HG03575 (cell line): ENCODE results near the gene CCDC106.

Experiments used
- ATAC-seq: cut with Tn5 transposase; IDR thresholded peaks from one replicate; pipeline ENCODE4 v1.9.1; 2021; ENCODE audit not compliant: unreplicated experiment, insufficient number of reproducible peaks, low FRiP score; ENCODE audit errors: extremely low read depth

The CCDC106 gene

DNA sequence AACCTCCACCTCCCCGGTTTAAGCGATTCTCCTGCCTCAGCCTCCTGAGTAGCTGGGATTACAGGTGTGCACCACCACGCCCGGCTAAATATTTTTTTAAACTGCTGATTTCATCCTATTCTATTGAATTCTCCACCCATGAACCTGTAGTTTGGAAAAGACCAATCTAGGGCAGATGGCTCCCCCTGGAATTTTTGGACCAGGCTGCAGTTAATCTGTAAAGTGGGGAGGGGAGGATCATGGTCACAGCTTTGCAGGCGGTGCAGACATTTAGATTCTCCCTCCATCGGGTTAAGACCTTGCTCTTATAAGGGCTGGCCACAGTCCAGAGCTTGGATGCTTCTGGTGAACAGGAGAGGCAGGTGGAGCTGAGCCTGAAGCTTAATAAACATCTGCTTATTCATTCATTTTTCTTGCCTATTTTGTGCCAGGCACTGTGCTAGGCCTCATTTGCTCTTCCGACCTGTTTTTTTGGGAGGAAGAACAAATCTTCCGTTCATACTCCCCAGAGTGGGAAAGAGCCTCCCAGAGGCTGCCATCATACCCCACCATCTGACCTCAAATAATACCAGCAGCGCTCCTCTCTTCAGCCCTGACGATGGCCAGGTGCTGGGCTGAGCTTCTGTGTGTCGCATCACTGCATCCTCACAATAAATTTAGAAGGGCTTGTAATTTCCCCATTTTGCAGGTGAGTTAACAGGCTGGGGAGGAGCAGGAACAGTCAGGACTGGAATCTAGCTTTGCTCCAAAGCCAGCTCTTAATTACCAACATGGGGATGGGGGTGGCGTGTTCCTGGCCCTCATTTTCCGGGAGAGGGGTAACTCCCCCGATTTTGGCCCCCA is 902 bp upstream of the CCDC106 start:
- no peak for ATAC-seq

DNA sequence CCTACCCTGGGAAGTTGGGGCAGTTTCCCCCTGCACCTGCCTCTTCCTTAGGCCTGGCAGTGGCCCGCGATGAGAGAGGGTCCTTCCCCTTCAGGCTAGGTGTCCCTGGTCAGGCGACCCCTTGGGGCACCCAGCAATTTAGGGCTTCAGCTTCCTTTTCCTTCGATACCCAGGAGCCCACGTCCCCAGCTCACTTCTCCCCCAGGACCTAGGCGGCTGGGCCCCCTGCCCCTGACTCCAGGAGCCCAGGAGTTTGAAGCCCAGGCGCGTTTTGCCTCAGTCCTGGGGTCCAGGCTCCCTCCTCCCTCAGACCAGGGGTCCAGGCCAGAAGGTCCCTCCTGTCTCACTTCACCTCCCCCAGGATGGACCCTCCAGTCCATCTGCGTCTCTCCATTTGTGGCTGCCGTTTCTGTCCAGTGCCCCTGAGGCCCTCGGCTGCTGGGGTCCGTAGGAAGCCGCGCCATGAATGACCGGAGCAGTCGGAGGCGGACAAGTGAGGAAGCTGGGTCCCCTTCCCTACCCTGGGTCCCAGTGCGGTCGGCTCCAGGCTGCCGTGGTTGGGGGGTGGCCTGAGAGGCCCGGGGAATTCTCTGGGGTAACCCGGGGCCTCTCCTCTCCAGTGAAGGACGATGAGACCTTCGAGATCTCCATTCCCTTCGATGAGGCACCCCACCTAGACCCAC is 714 bp downstream of the CCDC106 start:
- no peak for ATAC-seq

DNA sequence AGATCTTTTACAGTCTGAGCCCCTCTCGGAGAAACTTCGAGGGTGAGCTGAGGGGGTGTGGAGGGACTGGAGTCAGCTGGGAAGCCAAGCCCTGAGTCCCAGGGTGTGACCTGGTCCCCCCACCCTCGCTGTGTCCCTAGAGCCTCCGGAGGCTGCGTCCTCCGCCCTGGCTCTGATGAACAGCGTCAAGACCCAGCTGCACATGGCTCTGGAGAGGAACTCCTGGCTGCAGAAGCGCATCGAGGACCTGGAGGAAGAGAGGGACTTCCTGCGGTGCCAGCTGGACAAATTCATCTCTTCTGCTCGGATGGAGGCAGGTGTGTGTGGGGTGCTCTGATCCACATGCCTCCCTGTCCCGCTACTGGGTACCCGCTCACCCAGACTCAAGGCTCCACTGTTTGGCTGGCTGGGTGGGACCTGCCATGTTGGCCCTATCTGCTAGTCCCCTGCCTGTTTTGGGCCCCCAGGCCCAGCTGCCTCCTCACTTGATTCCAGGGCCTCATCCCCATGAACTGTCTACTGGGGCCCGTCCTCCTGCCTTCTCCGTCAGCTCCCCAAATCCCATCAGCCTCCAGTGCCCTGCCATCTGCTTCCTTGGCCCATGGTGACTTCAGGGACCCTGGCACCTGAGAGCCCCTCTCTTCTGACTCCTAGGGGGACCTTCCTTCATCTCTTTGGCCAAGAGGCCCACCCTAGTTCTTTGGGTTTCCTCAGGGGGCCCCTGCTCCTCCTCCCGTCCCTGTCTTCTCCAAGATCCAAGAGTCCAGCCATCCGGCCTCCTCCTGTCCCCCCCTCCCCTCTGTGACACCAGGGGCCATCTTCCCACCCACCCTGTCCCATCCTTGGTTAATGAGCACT is 1.5 kb downstream of the CCDC106 start:
- no peak for ATAC-seq

DNA sequence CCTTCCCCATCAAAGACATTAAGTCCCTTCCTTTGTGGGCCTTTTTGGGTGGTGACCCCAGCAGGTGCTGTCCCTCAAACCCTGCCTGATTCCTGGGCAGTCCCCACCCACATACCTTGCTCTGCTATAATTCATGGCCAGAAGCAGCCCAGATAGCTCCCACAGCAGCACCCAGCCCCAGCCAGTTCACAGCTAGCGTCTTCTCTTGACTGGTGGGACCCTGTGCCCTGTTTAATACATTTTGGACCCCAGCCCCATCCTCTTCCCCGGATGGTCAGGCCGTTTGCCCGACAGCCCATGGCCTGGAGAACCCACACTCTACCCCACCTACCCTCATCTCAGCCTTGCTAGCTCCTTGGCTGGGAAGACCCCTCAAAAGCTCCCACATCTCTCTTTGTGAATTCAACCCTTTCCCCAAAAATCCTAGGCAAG is 2.1 kb downstream of the CCDC106 start:
- no peak for ATAC-seq

DNA sequence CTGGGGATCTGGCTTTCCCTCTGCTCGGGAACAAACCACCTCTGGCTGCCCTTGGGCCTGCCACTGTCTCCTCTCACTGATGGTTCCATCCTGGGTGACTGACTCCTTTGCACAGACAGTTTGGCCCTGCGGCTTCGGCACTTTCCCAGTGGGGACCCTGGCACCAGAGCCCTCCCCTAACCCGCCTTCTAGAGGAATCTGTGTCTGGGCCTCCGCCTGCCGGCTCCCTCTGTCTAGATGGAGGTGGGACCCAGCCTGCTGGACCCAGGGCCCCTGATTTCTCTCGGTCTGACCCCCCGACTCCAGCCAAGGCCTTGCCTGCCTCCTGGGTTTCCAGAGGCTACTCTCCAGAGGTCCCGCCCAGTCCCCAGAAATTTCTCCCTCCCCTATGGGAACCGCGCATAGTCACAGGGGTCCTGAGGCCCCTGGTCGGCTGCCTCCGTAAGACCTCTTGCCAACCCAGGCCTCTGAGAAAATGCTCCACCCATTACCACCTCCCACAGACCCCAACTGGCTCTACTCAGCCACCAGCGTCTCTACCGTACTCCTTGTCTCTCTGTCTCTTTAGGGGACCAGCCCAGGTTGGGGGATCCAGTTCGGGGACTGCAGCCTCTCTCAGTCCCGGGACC is 2.7 kb downstream of the CCDC106 start:
- no peak for ATAC-seq

DNA sequence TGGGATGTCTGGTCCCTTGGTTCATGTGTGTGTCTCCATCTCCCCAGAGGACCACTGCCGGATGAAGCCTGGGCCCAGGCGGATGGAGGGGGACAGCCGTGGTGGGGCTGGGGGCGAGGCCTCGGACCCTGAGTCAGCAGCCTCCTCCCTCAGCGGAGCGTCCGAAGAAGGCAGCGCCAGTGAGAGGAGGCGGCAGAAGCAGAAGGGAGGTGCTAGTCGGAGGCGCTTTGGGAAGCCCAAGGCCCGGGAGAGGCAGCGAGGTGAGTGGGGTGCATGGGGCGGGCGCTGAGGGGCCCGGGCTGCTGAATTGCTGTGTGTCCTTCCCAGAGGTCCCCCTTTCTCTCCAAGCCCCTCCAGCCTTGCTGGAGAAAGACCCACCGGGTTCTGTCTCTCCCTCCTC is 3.2 kb downstream of the CCDC106 start:
- no peak for ATAC-seq

DNA sequence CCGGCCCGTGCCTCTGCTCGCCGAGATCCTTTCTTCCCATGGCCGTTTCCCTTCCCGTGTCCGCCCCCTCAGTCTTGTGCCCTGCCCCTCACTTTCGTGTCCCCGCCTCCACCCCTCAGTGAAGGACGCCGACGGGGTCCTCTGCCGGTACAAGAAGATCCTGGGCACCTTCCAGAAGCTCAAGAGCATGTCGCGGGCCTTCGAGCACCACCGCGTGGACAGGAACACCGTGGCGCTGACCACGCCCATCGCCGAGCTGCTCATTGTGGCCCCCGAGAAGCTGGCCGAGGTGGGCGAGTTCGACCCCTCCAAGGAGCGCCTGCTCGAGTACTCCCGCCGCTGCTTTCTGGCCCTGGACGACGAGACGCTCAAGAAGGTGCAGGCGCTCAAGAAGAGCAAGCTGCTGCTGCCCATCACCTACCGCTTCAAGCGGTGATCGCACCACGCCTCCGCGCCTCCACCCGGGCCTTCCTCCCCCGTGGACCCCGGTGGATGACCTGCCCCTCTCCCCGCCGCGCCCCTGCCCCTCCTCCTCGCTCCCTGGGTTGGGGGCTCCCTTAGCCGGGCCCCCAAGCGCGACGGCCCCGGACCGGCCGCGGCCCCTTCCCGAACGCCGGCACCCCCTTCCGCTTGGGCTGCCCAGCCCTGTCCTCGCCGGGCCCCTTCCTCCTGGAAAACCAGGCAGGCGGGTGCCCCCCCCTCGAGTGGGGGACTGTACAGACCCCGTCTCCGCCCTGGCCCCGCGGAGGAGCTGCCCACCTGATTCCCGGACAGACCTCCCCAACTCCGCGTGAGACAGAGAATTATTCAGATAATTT is 4.5 kb downstream of the CCDC106 start:
- no peak for ATAC-seq

DNA sequence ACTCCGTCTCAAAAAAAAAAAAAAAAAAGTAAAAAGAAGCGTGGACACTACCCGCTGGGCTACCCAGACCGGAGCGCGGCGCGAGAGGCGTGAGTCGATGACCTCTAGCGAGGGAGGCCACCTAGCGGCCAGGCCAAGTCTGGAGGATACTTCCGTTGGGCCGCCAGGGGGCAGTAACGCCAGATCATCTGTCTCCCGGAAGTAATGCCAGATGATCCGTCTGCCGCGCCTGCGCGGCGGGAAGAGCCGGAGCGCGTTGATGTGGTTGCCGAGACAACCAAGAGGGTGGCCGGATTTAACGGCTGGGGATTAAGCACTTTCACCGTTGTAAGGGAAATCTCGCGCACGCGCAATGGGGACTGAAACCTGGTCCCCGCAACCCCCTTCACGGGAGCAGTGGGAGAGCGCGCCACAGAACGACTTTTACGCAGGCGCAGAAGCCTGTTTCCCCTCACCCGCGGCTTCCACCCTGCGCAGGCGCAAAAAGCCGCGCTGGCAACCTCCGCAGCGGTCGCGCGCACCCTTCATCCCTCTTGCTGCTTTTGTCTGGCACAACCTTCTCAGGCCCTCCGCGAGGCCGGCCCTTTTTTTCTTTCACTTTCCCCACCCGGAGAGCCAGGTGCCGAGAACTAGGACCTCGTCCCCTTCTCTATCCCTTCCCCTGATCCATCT is 5.8 kb downstream of the CCDC106 start:
- peak; percentile 28 for ATAC-seq

DNA sequence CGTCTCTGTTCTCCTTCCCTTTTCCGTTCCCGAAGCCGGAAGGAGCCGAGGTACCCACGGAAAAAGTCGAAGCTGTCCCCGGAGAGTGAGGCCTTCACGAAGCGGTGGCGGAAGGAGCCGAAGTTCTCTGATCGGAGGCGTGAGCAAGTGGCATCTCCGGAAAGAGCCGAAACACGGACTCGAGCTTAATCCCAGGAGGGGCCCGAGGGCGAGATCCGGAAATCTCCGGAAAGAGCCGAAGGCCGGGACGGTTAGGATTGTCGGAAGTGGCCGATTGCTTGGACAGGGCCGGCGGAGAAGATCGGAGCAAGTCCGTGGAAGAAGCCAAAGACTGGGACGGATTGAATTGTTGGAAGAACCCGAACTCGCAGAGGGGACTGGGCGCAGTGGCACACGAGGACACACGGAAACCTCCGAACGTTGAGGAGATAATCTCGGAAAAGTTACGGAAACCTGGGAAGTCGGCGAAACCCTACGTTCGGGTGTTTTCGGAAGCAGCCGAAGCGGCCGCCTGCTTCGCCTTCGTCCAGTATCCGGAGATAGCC is 6.4 kb downstream of the CCDC106 start:
- ATAC-seq, result peak; percentile 20

DNA sequence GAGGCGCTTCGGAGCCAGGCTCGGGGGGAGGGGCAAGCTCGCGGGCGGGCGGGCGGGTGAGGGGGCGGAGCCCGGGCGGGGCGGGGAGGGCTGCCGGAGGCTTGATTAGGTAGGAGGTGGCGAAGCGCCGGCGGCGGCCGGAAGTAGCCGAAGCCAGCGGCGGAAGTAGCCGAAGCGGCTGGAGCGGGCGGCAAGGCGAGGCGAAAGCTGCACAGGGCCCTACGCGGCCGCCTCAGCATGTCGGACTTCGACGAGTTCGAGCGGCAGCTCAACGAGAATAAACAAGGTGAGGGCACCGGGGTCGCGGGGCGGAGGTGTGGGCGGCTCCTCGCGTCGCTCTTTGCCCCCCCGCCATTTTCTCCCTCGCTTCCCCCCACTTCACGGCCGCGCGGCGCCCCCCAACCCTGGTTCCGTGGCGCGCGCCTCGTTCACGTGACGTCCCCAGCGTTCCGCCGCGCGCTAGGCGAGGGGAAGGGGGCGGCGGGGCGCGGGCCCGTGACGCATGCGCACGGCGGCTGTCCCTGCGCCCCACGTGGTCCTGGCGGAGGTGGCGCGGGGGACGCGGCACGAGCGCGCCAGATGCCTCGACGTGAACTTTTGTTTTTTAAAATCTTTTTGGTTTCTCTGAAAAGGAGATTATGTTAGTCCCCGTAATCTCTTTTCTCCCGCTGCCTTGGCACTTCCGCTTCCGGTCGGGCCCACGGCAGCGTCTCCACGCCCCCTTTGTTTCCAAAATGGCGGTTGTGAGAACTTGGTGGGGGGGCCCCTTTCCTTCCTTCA is 7.0 kb downstream of the CCDC106 start, which contains the start of gene U2AF2:
Gene U2AF2 (plus strand): TSS at position 168 of the 780 bp plus-strand sequence. CDS start 70 bp downstream, at position 238.
- ATAC-seq, result peak; percentile 9

DNA sequence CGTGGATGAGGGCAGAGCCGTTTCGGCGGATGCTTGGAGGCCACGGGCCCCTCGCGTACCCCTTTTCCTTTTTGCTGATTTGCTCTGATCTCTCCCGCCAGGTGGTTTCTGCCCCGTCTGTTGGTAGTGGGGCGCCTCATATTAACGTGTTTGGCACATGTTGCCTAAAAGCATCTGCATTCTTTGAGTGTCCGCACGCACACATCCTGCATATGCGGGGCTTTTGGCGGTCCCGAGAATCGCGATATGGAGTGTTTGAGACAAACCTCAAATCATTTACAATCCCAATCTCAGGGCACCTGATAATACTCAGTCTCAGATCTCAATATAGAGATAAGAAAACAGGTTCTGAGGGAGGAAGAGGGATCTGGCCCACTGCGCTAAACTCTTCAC is 7.6 kb downstream of the CCDC106 start:
- ATAC-seq, result no peak

DNA sequence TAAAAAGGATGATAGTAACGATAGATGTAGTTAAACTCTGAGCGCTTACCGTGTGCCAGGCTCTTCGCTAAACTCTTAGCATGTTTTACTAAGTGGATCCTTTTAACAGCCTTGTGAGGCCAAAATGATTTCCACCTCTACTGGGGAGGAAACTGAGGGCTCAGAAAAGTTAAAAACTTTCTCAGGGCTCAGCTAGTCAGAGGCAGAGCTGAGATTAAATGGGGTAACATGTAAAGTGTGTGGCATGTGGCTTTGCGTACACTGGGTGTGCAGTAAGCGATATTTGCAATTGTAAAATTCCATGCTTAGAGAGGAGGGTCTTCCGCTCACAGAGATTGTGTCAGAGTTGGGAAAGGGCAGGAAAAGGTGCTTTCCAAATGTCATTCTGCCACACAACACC is 8.5 kb downstream of the CCDC106 start:
- no peak for ATAC-seq

DNA sequence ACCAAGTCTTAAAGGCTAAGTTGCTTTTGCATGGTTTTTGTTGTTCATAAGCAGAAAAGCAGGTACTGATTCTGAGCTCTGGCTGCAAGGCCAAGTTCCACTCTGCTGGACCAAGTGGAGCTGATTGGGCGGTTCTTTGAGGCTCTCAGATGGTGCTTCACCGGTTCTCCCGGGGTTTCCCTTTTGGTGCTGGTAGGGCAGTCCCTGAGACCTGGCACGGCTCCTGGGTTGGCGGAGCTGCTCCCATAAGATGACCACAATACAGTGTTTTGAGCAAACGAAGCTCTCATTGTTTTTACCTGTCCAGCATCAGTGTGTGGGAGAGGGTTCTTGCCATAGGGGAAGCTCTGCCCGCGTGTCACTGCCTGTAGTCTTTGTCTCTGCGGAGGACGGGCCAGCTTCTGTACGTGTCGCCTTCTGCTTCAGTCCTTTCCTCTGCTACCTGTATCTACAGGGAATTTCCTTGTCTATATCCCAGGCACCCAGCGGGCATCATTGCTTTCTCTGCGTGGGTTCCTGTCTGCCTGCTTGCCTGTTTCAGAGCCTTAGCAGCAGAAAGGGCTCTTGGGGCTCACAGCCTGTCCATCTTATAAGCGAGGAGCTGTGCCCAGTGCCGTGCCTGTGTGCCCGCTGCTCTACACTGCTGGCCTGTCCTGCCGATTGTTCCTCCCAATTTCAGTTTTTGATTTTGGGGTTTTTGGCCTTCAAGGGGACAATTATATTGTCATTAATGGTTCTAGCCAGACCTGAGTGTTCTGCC is 9.2 kb downstream of the CCDC106 start:
- ATAC-seq, result no peak

DNA sequence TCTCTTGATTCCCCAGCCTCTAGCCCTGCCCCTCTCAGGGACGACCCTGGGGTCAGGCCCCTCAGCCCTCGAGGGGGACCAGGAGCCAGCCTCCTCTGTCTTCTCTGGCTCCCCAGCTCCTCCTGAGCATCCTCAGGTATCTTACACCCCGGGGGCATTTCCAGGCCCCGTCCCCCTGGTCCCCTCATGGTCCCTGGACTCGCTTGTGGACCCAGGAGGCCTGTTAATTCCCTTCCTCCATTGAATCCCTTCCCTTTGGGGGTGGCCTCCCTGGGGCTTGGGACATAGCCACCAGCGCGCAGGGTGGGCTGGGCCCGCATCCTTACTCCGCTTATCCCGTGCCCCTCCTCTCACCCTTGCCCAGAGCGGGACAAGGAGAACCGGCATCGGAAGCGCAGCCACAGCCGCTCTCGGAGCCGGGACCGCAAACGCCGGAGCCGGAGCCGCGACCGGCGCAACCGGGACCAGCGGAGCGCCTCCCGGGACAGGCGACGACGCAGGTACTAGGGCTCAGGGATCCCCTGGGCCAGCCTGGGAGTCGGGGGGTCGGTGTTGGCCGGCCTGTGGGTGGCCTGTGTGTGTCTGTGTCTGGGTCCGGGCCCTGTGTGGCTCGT is 10.9 kb downstream of the CCDC106 start:
- no peak for ATAC-seq

DNA sequence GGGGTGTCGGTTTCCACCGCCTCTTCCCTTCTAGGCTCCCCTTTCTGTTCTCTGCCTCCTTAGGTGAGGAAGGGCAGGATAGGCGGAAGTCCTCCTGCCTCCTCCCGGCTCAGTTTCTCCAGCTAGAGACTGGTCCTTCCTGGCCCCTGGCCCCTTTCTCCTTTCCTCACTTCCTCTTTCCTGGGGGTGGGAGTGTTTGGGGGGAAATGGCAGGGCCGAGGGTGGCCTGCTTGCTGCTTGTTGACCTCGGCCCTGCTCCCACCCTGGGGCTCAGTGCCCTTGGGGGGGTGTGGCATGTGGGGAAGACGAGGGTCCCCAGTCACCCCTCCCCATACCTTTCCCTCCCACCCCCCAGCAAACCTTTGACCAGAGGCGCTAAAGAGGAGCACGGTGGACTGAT is 11.8 kb downstream of the CCDC106 start:
- no peak for ATAC-seq

DNA sequence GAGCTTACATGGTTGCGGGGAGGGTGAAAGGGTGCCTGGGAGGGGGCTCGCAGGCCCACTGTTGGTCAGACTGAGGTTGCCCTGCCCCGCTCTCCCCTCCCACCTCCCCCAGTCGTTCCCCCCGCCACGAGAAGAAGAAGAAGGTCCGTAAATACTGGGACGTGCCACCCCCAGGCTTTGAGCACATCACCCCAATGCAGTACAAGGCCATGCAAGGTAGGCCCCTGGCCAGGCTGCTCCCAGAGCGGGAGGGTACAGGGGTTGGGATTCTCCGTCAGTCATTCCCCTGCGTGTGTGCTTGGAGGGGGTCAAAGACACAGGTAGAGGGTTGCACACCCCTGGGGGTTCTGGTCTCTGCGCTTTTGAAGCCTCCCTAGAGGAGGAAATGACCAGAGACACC is 12.4 kb downstream of the CCDC106 start:
- no peak for ATAC-seq
